Measurements from ENCODE around the gene HEPHL1. TPM values are rescaled to one million over a fixed set of nuclear protein-coding genes. Genes with fewer than 3 reads are reported as not detected.
"Not testable (repeated sequence)": the region's sequence is repeated elsewhere in the genome, so short reads cannot be mapped to it uniquely, and the experiment has no call there.

HEPHL1 gene
- total RNA-seq (0.14 TPM), polyA plus RNA-seq (0.27 TPM)
- long read RNA-seq, donor 1 = 0 reads
- long read RNA-seq, donor 2 = 0 reads
- long read RNA-seq, donor 3 = 0 reads
- long read RNA-seq, donor 4 = 0 reads
- long read RNA-seq, donor 5 = 0 reads
- long read RNA-seq, donor 6 = 0 reads
- long read RNA-seq, donor 7 = 0 reads
- long read RNA-seq, donor 8 = 0 reads
- long read RNA-seq, donor 9 = 0 reads
- long read RNA-seq, donor 10 = 0 reads

DNA sequence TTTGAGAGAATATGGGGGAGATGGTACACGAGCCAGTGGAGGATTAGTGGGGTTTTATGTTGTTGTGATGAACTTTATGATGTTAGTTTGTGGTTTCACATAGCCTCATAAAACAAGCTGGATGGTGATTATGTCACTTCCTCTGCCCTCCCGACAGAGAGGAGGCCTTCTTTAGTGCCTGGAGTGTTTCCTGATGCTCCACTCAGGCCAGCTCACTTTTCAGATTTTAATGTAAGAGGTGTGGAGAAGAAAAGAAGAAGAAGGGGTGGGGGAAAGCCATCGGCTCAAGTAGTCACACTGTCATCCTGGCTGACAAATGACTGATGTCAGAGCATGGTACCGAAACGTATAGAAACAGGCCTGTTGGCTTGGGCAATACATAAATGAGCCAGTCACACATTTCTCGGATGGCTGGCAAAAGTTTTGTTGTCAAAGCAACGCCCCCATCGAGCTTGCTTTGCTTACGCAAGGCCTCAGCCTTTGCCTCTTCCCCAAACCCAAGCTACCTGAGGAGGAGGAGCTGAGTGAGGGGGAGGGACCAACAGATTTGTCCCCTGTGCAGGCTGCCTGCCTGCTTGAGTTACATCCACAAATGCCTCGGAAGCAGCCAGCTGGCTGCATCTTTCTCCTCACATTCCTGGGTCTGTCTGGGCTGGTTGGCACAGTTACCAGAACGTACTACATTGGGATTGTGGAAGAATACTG lies at the start of gene HEPHL1:
TSS of gene HEPHL1 (plus strand) at position 578 of the 705 bp plus-strand sequence. CDS start at position 593, 15 bp downstream.
- Histone ChIP-seq H3K4me3 (ENCODE audit: low read length in 2 of 2) (no peak within 1 kb of the TSS), H3K36me3 (ENCODE audit: control insufficient read depth in 2 of 2, insufficient read depth in 2 of 2, low read length in 1 of 2) (no peaks in the 10 kb centered on the region), H3K27me3 (ENCODE audit: control insufficient read depth in 2 of 2, insufficient read depth in 1 of 2, low read length in 1 of 2) (no peaks in the 10 kb centered on the region), H3K9me3 (ENCODE audit: control insufficient read depth in 2 of 2, insufficient read depth in 1 of 2, low read length in 1 of 2) (no peaks in the 10 kb centered on the region), H3K4me1 (ENCODE audit: control insufficient read depth in 2 of 2, insufficient read depth in 2 of 2, low read length in 2 of 2) (no peaks in the 10 kb centered on the region), H3K27ac (ENCODE audit: low read depth in 1 of 2, low read length in 1 of 2) (no peak within 1 kb of the TSS)
- WGBS = 63% methylated on average over 11 of the region's 11 CpGs
- no peak for DNase-seq (ENCODE audit: low read depth in 6 of 9, low spot score in 9 of 9)

DNA sequence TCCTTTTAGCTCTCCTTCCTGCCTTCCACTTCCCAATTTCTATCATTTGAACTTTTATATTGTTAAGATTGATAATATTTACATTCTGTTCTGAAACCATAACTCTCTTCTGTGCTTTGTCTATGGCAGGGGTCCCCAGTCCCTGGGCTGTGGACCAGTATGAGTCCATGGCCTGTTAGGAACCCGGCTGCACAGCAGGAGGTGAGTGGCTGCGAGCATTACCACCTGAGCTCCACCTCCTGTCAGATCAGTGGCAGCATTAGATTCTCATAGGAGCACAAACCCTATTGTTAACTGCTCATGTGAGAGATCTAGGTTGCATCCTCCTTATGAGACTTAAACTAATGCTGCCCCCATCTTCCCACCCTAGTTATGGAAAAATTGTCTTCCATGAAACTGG lies 48.4 kb upstream of the HEPHL1 start:
- H3K9me3 ChIP-seq (ENCODE audit: control insufficient read depth in 2 of 2, insufficient read depth in 1 of 2, low read length in 1 of 2) = peaks cover 0 to 1% of the 10 kb centered on the region in 2 donors
- DNase-seq (ENCODE audit: low read depth in 6 of 9, low spot score in 9 of 9) = no peak
- H3K4me1 ChIP-seq (ENCODE audit: control insufficient read depth in 2 of 2, insufficient read depth in 2 of 2, low read length in 2 of 2) = no peaks in the 10 kb centered on the region
- 57% methylated on average over 2 of the region's 2 CpGs for WGBS
- no peaks in the 10 kb centered on the region for H3K36me3 ChIP-seq (ENCODE audit: control insufficient read depth in 2 of 2, insufficient read depth in 2 of 2, low read length in 1 of 2)
- H3K4me3 ChIP-seq (ENCODE audit: low read length in 2 of 2) = no peak overlapping the region
- H3K27ac ChIP-seq (ENCODE audit: low read depth in 1 of 2, low read length in 1 of 2) = no peak overlapping the region
- no peaks in the 10 kb centered on the region for H3K27me3 ChIP-seq (ENCODE audit: control insufficient read depth in 2 of 2, insufficient read depth in 1 of 2, low read length in 1 of 2)

DNA sequence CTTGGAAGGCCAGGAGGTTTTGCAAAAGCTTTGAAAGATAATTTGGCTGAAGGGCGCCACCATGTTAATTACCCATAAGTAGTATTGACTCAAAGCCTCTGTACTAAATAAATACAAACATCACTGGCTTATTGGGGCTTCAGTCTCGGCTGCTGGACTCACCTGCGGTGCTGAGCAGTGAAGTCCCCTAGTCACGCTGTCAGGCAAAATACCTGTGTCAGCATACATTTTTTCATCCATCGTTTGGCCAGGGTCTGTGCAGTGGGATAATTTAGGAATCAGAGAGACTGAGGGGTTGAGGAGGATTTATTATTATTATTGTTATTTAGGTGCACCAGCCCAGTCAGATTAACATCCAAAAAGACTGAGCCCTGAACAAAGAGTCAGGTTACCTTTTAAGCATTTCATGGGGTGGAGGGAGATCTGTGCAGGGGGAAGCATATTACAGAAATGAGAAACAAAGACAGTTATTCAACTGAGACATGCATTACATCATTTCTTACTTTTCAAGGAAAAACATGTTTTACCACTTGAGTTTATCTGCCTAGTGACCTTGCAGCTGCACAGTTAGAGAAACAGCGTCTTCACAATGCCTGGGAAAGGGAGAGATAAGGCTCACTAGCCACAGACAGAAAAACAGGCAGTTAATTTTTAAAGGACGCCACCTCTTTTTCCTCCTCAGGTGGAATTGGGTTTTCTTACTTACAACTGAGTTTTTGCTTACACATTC lies 47.7 kb upstream of the HEPHL1 start:
- not testable (repeated sequence) for H3K27ac ChIP-seq (ENCODE audit: low read depth in 1 of 2, low read length in 1 of 2); DNase-seq (ENCODE audit: low read depth in 6 of 9, low spot score in 9 of 9); H3K27me3 ChIP-seq (ENCODE audit: control insufficient read depth in 2 of 2, insufficient read depth in 1 of 2, low read length in 1 of 2); H3K9me3 ChIP-seq (ENCODE audit: control insufficient read depth in 2 of 2, insufficient read depth in 1 of 2, low read length in 1 of 2); H3K4me1 ChIP-seq (ENCODE audit: control insufficient read depth in 2 of 2, insufficient read depth in 2 of 2, low read length in 2 of 2); H3K36me3 ChIP-seq (ENCODE audit: control insufficient read depth in 2 of 2, insufficient read depth in 2 of 2, low read length in 1 of 2); H3K4me3 ChIP-seq (ENCODE audit: low read length in 2 of 2)
- 83% methylated on average over 7 of the region's 7 CpGs for WGBS

DNA sequence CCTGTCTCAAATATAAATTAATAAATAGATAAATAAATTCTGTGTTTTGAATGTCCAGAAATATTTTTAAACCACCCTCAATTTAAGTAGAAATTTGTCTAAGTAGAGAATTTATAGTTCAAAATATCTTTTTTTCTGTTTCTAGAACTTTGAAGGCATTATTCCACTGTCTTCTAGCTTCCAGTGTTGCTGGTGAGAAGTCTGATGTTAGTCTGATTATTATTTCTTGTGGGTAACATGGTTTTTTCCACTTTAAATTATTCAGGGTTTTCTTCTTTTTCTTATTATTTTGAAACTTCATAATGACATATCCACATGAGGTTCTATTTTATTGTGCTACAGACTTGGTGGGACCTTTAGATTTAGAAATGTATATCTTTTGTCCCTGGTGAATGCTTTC lies 46.4 kb upstream of the HEPHL1 start:
- H3K4me3 ChIP-seq (ENCODE audit: low read length in 2 of 2) = no peak overlapping the region
- DNase-seq (ENCODE audit: low read depth in 6 of 9, low spot score in 9 of 9) = no peak
- no peaks in the 10 kb centered on the region for H3K36me3 ChIP-seq (ENCODE audit: control insufficient read depth in 2 of 2, insufficient read depth in 2 of 2, low read length in 1 of 2)
- no peaks in the 10 kb centered on the region for H3K27me3 ChIP-seq (ENCODE audit: control insufficient read depth in 2 of 2, insufficient read depth in 1 of 2, low read length in 1 of 2)
- H3K9me3 ChIP-seq (ENCODE audit: control insufficient read depth in 2 of 2, insufficient read depth in 1 of 2, low read length in 1 of 2) = peaks cover 0 to 1% of the 10 kb centered on the region in 2 donors
- H3K4me1 ChIP-seq (ENCODE audit: control insufficient read depth in 2 of 2, insufficient read depth in 2 of 2, low read length in 2 of 2) = no peaks in the 10 kb centered on the region
- no peak overlapping the region for H3K27ac ChIP-seq (ENCODE audit: low read depth in 1 of 2, low read length in 1 of 2)

- H3K27me3 ChIP-seq (ENCODE audit: control insufficient read depth in 2 of 2, insufficient read depth in 1 of 2, low read length in 1 of 2); H3K36me3 ChIP-seq (ENCODE audit: control insufficient read depth in 2 of 2, insufficient read depth in 2 of 2, low read length in 1 of 2); DNase-seq (ENCODE audit: low read depth in 6 of 9, low spot score in 9 of 9); H3K27ac ChIP-seq (ENCODE audit: low read depth in 1 of 2, low read length in 1 of 2); H3K9me3 ChIP-seq (ENCODE audit: control insufficient read depth in 2 of 2, insufficient read depth in 1 of 2, low read length in 1 of 2); H3K4me3 ChIP-seq (ENCODE audit: low read length in 2 of 2); H3K4me1 ChIP-seq (ENCODE audit: control insufficient read depth in 2 of 2, insufficient read depth in 2 of 2, low read length in 2 of 2): not testable (repeated sequence)
- 81% methylated on average over 3 of the region's 3 CpGs for WGBS
Observed at GRCh38 chr11:93976577-93977254, 44.4 kb upstream of the HEPHL1 start.

DNA sequence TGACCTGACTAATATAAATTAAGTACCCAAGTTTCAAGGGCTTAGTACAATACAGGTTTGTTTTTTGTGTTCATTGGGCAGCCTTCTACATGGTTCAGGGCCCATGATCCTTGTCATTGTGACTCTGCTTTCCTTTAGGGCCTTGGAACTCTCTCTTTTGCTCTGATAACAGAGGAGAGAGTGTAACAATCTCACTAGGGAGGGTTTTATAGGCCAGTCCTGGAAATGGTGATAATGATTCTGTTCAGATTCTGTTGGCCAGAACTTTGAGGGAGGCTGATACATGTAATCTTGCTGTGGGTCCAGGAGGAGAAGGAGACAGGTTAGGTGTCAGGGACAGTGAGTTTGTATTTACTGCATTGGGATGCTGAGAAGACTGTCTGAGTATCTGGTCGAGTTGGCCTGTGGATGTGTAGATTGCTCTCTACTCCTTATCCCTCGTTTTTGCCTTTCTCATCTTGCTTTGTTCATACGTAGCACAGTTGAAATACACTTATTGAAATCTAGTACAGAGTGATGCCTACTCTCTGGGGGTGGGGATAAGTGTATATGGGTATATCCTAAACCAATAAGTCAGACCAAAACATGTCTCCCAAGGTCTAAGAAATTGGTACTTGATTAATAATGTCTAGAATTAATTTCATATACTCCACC lies 37.5 kb upstream of the HEPHL1 start:
- Histone ChIP-seq H3K36me3 (ENCODE audit: control insufficient read depth in 2 of 2, insufficient read depth in 2 of 2, low read length in 1 of 2) (no peaks in the 10 kb centered on the region), H3K9me3 (ENCODE audit: control insufficient read depth in 2 of 2, insufficient read depth in 1 of 2, low read length in 1 of 2) (no peaks in the 10 kb centered on the region), H3K27me3 (ENCODE audit: control insufficient read depth in 2 of 2, insufficient read depth in 1 of 2, low read length in 1 of 2) (no peaks in the 10 kb centered on the region), H3K4me1 (ENCODE audit: control insufficient read depth in 2 of 2, insufficient read depth in 2 of 2, low read length in 2 of 2) (no peaks in the 10 kb centered on the region), H3K27ac (ENCODE audit: low read depth in 1 of 2, low read length in 1 of 2) (no peak overlapping the region), H3K4me3 (ENCODE audit: low read length in 2 of 2) (no peak overlapping the region)
- WGBS = 51% methylated on average over 3 of the region's 3 CpGs
- no peak for DNase-seq (ENCODE audit: low read depth in 6 of 9, low spot score in 9 of 9)

DNA sequence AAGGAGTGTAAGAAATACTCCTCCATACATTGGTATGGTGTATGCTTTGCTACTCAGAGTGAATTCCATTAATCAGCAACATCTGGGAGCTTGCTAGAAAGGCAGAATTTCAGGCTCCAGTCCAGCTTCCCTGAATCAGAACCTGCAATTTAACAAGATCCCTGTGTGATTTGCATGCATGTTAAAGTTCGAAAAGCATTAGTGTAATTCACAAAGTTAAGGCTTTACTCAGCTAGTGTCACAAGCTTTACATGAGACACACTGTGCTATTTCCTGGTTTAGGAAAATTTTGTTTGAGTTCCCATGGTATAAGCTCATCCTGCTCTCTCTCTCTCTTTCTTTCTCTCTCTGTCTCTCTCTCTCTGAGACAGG lies 37.0 kb upstream of the HEPHL1 start:
- no peaks in the 10 kb centered on the region for H3K4me1 ChIP-seq (ENCODE audit: control insufficient read depth in 2 of 2, insufficient read depth in 2 of 2, low read length in 2 of 2)
- H3K4me3 ChIP-seq (ENCODE audit: low read length in 2 of 2) = no peak overlapping the region
- WGBS = 88% methylated on average over 1 of the region's 1 CpG

GRCh38 chr11:93984936-93985335 lies 36.2 kb upstream of the HEPHL1 start:
- no peaks in the 10 kb centered on the region for H3K36me3 ChIP-seq (ENCODE audit: control insufficient read depth in 2 of 2, insufficient read depth in 2 of 2, low read length in 1 of 2)
- no peaks in the 10 kb centered on the region for H3K9me3 ChIP-seq (ENCODE audit: control insufficient read depth in 2 of 2, insufficient read depth in 1 of 2, low read length in 1 of 2)
- H3K4me3 ChIP-seq (ENCODE audit: low read length in 2 of 2) = no peak overlapping the region
- DNase-seq (ENCODE audit: low read depth in 6 of 9, low spot score in 9 of 9) = no peak
- H3K4me1 ChIP-seq (ENCODE audit: control insufficient read depth in 2 of 2, insufficient read depth in 2 of 2, low read length in 2 of 2) = no peaks in the 10 kb centered on the region
- H3K27ac ChIP-seq (ENCODE audit: low read depth in 1 of 2, low read length in 1 of 2) = no peak overlapping the region
- 46% methylated on average over 2 of the region's 2 CpGs for WGBS
- no peaks in the 10 kb centered on the region for H3K27me3 ChIP-seq (ENCODE audit: control insufficient read depth in 2 of 2, insufficient read depth in 1 of 2, low read length in 1 of 2)

More for the DNA sequence above, 37.0 kb upstream of the HEPHL1 start:
- Histone ChIP-seq H3K27me3 (ENCODE audit: control insufficient read depth in 2 of 2, insufficient read depth in 1 of 2, low read length in 1 of 2) (no peaks in the 10 kb centered on the region), H3K27ac (ENCODE audit: low read depth in 1 of 2, low read length in 1 of 2) (no peak overlapping the region), H3K36me3 (ENCODE audit: control insufficient read depth in 2 of 2, insufficient read depth in 2 of 2, low read length in 1 of 2) (no peaks in the 10 kb centered on the region), H3K9me3 (ENCODE audit: control insufficient read depth in 2 of 2, insufficient read depth in 1 of 2, low read length in 1 of 2) (no peaks in the 10 kb centered on the region)
- no peak for DNase-seq (ENCODE audit: low read depth in 6 of 9, low spot score in 9 of 9)

Measured in thymus (tissue), 14 donors.